Measurements from ENCODE around the gene TCF3. TPM values are rescaled to one million over a fixed set of nuclear protein-coding genes. Genes with fewer than 3 reads are reported as not detected.

Gene TCF3
- polyA plus RNA-seq, 1 donor, result 74.3 TPM

DNA sequence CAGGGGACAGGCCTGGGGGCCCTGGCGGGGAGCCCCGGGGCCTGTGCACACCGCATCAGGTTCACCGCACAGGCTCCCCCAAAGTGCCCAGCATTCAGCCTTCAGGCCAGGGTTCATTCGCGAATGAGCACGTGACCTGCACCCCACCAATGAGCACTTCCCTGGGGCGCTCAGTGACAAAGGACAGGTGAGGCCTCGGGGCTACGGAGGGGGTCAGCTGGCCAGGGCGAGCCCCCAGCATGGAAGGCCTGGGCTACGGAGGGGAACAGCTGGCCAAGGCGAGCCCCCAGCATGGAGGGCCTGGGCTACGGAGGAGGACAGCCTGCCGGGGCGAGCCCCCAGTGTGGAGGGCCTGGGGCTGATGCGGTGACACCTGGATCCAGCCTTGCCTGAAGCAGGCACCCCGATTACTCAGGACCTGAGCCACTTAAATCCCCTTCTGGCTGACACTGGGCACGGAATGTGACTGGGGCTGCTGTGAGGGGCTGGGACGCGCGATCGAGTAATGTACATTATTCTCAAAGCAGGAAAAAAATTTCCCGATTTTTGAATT is 23.1 kb downstream of the TCF3 start:
- Histone ChIP-seq H3K27ac (ENCODE audit: low read length) (no peak overlapping the region), H3K4me3 (ENCODE audit: low read length) (no peak overlapping the region), H3K4me1 (ENCODE audit: control insufficient read depth, insufficient read depth, low read length) (peaks cover 18% of the 10 kb centered on the region), H3K36me3 (ENCODE audit: control insufficient read depth, insufficient read depth, low read length) (peaks cover 51% of the 10 kb centered on the region), H3K27me3 (ENCODE audit: control insufficient read depth, insufficient read depth, low read length) (no peaks in the 10 kb centered on the region), H3K9me3 (ENCODE audit: control insufficient read depth, low read depth, low read length) (peaks cover 16% of the 10 kb centered on the region)
- no CpG with 5 or more reads among the region's 24 CpGs for WGBS (ENCODE audit: insufficient coverage, low lambda C conversion rate)
- DNase-seq, result no peak

DNA sequence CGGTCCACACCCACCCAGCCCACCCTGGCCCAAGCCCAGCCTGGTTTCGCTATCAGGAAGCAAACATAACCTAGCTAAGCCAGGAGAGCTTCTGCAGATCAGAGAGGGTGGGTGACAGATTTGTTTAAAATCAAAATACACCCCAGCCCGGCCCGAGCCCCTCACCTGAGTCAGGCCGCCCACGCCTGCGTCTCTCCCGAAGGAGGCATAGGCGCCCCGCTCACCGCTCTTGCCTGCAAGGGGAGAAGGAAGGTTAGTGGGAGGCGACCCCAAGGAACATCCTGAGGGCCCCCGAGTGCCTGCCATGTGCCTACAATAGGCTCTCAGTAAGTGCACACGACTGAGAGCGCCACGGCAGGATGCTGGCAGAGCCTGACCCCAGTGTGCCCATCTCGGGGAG is 25.2 kb downstream of the TCF3 start:
- DNase-seq, result no peak
- Histone ChIP-seq H3K36me3 (ENCODE audit: control insufficient read depth, insufficient read depth, low read length) (peaks cover 61% of the 10 kb centered on the region), H3K27me3 (ENCODE audit: control insufficient read depth, insufficient read depth, low read length) (no peaks in the 10 kb centered on the region), H3K4me3 (ENCODE audit: low read length) (no peak overlapping the region), H3K4me1 (ENCODE audit: control insufficient read depth, insufficient read depth, low read length) (peaks cover 1% of the 10 kb centered on the region), H3K9me3 (ENCODE audit: control insufficient read depth, low read depth, low read length) (peaks cover 16% of the 10 kb centered on the region), H3K27ac (ENCODE audit: low read length) (no peak overlapping the region)
- no CpG with 5 or more reads among the region's 17 CpGs for WGBS (ENCODE audit: insufficient coverage, low lambda C conversion rate)

DNA sequence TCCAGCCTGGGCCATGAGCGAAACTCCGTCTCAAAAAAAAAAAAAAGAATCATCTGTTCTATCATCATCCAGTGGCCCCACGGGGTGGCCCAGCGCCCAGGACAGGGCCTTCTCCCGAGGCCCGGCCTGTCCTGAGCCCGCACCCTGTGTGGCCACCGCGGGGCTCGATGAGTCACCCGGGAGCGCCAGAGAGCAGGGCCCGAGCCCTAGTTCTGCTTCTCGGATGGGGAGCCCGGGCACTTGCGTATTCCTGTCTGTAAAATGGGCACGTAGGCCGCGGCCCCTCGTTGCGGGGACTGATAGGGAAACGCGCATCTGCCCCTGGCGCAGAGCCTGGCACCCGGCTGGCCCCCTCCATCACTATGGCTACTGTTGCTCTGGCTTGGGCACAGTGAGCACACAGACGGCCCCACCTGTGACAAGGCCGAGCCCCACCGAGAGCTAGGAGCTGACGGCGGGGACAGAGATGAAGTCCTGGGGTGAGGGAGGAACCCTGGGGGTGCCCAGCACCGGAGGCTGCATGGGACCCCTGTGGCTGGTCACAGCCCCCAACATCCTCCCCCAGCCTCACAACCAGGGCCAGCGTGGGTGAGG is 25.9 kb downstream of the TCF3 start:
- H3K4me1 ChIP-seq (ENCODE audit: control insufficient read depth, insufficient read depth, low read length), result no peaks in the 10 kb centered on the region
- no peak overlapping the region for H3K27ac ChIP-seq (ENCODE audit: low read length)
- no CpG with 5 or more reads among the region's 32 CpGs for WGBS (ENCODE audit: insufficient coverage, low lambda C conversion rate)
- no peak overlapping the region for H3K4me3 ChIP-seq (ENCODE audit: low read length)
- H3K9me3 ChIP-seq (ENCODE audit: control insufficient read depth, low read depth, low read length), result peaks cover 16% of the 10 kb centered on the region
- no peaks in the 10 kb centered on the region for H3K27me3 ChIP-seq (ENCODE audit: control insufficient read depth, insufficient read depth, low read length)
- H3K36me3 ChIP-seq (ENCODE audit: control insufficient read depth, insufficient read depth, low read length), result peaks cover 59% of the 10 kb centered on the region
- DNase-seq, result no peak

DNA sequence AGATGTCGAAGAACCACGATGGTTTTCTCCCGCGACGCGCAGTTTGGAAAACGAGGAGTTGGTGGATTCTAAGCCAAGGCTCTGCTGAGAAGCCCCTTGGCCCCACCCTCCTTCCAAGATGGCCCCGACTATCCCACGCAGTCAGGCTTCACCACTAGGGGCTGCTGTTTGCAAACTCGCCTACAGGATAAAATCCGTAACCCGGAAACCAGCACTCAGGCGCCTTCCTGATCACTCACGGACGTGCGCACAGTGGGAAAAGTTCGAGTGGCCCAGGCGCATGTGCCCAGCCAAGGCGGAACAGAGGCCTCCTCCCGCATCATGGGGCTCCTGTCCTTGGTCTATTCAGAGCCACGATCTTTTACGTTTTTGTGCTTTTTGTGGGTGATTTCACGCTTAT is 28.0 kb downstream of the TCF3 start:
- Histone ChIP-seq H3K4me1 (ENCODE audit: control insufficient read depth, insufficient read depth, low read length) (no peaks in the 10 kb centered on the region), H3K4me3 (ENCODE audit: low read length) (no peak overlapping the region), H3K27ac (ENCODE audit: low read length) (no peak overlapping the region), H3K36me3 (ENCODE audit: control insufficient read depth, insufficient read depth, low read length) (peaks cover 57% of the 10 kb centered on the region), H3K9me3 (ENCODE audit: control insufficient read depth, low read depth, low read length) (peaks cover 12% of the 10 kb centered on the region), H3K27me3 (ENCODE audit: control insufficient read depth, insufficient read depth, low read length) (no peaks in the 10 kb centered on the region)
- DNase-seq, result peak in 1 of 2 donors; percentile 22
- no CpG with 5 or more reads among the region's 23 CpGs for WGBS (ENCODE audit: insufficient coverage, low lambda C conversion rate)

DNA sequence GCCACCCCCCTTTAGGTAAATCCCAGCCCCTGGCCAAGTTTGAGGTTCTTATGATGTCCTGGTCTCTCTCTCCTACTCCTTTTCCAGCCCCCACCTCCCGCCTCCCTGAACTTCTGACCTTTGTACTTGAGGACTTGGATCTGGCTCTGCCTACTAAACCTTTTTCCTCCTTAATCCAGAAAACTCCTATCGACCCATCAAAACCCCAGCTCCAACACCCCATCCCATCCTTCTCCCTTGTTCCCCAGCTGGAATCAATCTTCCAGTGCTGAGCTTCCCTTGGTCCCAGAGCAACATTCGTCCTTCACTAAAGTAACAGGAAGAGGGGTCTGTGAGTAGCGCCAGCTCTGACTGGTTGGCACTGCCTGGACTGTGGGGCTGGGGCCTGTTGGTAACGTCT is 29.9 kb downstream of the TCF3 start:
- no peak for DNase-seq
- Histone ChIP-seq H3K36me3 (ENCODE audit: control insufficient read depth, insufficient read depth, low read length) (peaks cover 68% of the 10 kb centered on the region), H3K27ac (ENCODE audit: low read length) (no peak overlapping the region), H3K27me3 (ENCODE audit: control insufficient read depth, insufficient read depth, low read length) (no peaks in the 10 kb centered on the region), H3K4me3 (ENCODE audit: low read length) (no peak overlapping the region), H3K4me1 (ENCODE audit: control insufficient read depth, insufficient read depth, low read length) (no peaks in the 10 kb centered on the region), H3K9me3 (ENCODE audit: control insufficient read depth, low read depth, low read length) (peaks cover 8% of the 10 kb centered on the region)
- 90% methylated on average over 2 of the region's 5 CpGs for WGBS (ENCODE audit: insufficient coverage, low lambda C conversion rate)

DNA sequence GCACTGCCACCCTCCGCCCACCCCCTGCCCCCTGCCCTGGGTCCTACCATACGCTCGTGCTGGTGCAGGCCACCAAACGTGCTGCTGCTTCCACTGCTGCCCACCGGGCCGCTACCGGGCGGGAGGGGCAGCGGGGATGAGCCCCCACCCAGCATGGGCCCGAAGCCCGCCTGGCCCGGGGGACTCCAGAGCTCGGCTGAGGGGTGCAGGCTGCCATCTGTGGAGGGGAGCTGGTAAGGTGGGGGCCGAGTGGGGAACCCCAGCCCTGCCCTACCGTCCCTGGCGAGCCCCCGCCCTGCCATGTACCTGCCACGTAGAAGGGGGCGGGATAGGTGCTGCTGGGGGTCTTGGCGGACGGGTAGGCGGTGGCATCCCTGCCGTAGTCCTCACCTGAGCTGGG is 30.4 kb downstream of the TCF3 start:
- WGBS (ENCODE audit: insufficient coverage, low lambda C conversion rate), result no CpG with 5 or more reads among the region's 23 CpGs
- Histone ChIP-seq H3K36me3 (ENCODE audit: control insufficient read depth, insufficient read depth, low read length) (peaks cover 73% of the 10 kb centered on the region), H3K9me3 (ENCODE audit: control insufficient read depth, low read depth, low read length) (peaks cover 8% of the 10 kb centered on the region), H3K4me1 (ENCODE audit: control insufficient read depth, insufficient read depth, low read length) (no peaks in the 10 kb centered on the region), H3K27ac (ENCODE audit: low read length) (no peak overlapping the region), H3K4me3 (ENCODE audit: low read length) (no peak overlapping the region), H3K27me3 (ENCODE audit: control insufficient read depth, insufficient read depth, low read length) (no peaks in the 10 kb centered on the region)
- no peak for DNase-seq

DNA sequence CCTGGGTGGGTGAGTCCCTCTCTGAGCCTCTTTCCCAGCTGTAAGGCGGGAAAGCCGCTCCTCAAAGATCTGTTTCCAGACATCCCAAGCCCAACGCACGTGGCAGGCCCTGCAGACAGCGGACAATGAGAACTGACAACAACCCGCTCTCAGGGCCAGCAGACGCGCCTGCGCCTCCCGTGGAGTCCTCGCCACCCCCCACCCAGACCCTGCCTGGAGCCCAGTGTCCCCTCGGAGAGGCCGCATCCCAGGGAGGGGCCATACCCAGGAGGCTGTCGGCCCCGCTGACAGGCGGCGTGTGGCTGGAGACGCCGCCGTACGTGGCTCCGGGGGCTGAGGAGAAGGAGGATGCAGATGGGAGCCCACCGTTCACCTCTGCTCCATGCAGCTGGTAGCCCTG is 30.8 kb downstream of the TCF3 start:
- H3K27ac ChIP-seq (ENCODE audit: low read length), result no peak overlapping the region
- no peak for DNase-seq
- no peaks in the 10 kb centered on the region for H3K4me1 ChIP-seq (ENCODE audit: control insufficient read depth, insufficient read depth, low read length)
- H3K9me3 ChIP-seq (ENCODE audit: control insufficient read depth, low read depth, low read length), result peaks cover 8% of the 10 kb centered on the region
- H3K27me3 ChIP-seq (ENCODE audit: control insufficient read depth, insufficient read depth, low read length), result no peaks in the 10 kb centered on the region
- peaks cover 74% of the 10 kb centered on the region for H3K36me3 ChIP-seq (ENCODE audit: control insufficient read depth, insufficient read depth, low read length)
- H3K4me3 ChIP-seq (ENCODE audit: low read length), result no peak overlapping the region
- WGBS (ENCODE audit: insufficient coverage, low lambda C conversion rate), result no CpG with 5 or more reads among the region's 23 CpGs

DNA sequence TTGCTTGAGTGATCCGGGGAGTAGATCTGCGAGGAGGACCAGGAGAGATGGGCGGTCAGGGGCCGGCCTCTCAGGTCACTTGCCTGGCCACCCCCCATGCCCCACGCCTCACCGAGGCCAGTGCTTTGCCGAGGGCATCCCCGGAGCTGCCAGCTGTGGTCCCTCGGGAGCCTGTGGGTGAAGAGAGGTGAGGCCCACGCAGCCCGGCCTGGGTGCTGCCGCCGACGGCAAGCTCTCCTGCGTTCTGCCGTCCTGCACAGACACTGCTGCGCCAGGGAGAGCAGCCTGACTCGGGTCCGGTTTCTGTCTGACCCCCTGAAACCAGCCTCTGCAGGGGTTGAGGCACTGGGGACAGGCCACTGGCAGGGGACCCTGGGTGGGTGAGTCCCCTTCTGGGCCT is 31.4 kb downstream of the TCF3 start:
- H3K36me3 ChIP-seq (ENCODE audit: control insufficient read depth, insufficient read depth, low read length), result peaks cover 76% of the 10 kb centered on the region
- H3K27ac ChIP-seq (ENCODE audit: low read length), result no peak overlapping the region
- no peaks in the 10 kb centered on the region for H3K4me1 ChIP-seq (ENCODE audit: control insufficient read depth, insufficient read depth, low read length)
- H3K9me3 ChIP-seq (ENCODE audit: control insufficient read depth, low read depth, low read length), result peaks cover 8% of the 10 kb centered on the region
- DNase-seq, result no peak
- no peak overlapping the region for H3K4me3 ChIP-seq (ENCODE audit: low read length)
- WGBS (ENCODE audit: insufficient coverage, low lambda C conversion rate), result no CpG with 5 or more reads among the region's 19 CpGs
- no peaks in the 10 kb centered on the region for H3K27me3 ChIP-seq (ENCODE audit: control insufficient read depth, insufficient read depth, low read length)

DNA sequence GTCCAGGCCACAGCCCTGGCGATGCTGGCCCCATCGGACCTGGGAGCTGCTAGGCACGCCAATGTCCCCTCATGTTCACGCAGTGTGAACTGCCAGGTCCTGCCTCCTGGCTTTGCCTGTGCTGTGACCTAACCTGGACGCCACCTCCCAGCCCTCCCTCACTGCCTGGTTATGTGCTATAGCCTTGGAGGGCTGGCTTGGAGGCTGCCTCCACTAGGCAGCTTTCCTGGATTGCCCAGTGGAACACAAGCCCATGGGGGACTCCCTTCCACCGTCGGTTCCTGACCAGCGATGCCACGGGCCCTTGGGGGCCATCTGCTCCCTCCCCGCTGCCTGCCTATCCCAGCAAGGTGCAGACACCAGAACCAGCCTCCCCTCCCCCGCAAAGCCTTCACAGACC is 31.9 kb downstream of the TCF3 start:
- Histone ChIP-seq H3K36me3 (ENCODE audit: control insufficient read depth, insufficient read depth, low read length) (peaks cover 76% of the 10 kb centered on the region), H3K27ac (ENCODE audit: low read length) (no peak overlapping the region), H3K27me3 (ENCODE audit: control insufficient read depth, insufficient read depth, low read length) (no peaks in the 10 kb centered on the region), H3K9me3 (ENCODE audit: control insufficient read depth, low read depth, low read length) (peaks cover 8% of the 10 kb centered on the region), H3K4me1 (ENCODE audit: control insufficient read depth, insufficient read depth, low read length) (no peaks in the 10 kb centered on the region), H3K4me3 (ENCODE audit: low read length) (no peak overlapping the region)
- WGBS (ENCODE audit: insufficient coverage, low lambda C conversion rate), result no CpG with 5 or more reads among the region's 11 CpGs
- DNase-seq, result no peak

DNA sequence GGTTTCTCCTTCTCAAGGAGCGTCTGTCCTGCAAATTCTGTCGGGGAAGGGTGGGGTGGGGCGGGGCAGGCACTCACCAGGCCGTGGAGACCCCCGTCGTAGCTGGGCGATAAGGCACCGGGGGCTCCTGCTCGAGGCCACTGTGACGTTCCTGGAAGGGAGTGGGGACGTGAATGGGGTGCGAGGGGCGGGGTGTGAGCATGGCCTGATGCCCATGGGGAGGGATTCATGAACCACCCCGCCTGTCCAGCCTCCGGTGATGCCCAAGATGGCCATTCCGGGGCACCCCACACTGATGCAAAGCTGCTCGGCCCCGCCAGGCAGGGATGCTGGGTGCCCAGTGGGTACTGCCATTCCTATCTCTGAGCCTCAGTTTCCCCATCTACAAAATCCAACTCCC is 32.7 kb downstream of the TCF3 start:
- H3K27me3 ChIP-seq (ENCODE audit: control insufficient read depth, insufficient read depth, low read length), result no peaks in the 10 kb centered on the region
- DNase-seq, result no peak
- WGBS (ENCODE audit: insufficient coverage, low lambda C conversion rate), result no CpG with 5 or more reads among the region's 18 CpGs
- H3K4me3 ChIP-seq (ENCODE audit: low read length), result no peak overlapping the region
- H3K4me1 ChIP-seq (ENCODE audit: control insufficient read depth, insufficient read depth, low read length), result no peaks in the 10 kb centered on the region
- H3K36me3 ChIP-seq (ENCODE audit: control insufficient read depth, insufficient read depth, low read length), result peaks cover 76% of the 10 kb centered on the region
- H3K27ac ChIP-seq (ENCODE audit: low read length), result no peak overlapping the region
- H3K9me3 ChIP-seq (ENCODE audit: control insufficient read depth, low read depth, low read length), result peaks cover under 1% of the 10 kb centered on the region

DNA sequence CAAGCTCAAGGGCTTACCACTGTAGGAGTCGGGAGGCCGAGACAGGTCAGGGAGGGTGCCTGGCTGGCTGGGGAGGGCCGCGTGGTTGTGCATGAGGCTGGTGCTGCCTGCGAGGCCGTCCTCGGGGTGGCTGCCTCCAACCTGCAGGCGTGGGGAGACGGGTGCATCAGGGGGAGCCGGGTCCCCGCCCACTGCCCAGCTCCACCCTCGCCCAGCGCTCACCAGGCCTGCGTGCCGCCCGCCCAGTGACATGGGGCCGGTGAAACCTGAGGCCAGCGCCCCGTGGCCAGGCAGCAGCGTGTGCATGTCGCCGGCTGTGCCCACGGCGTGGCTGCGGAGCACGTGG is 33.3 kb downstream of the TCF3 start:
- H3K4me1 ChIP-seq (ENCODE audit: control insufficient read depth, insufficient read depth, low read length), result no peaks in the 10 kb centered on the region
- H3K4me3 ChIP-seq (ENCODE audit: low read length), result no peak overlapping the region
- DNase-seq, result no peak
- no peaks in the 10 kb centered on the region for H3K9me3 ChIP-seq (ENCODE audit: control insufficient read depth, low read depth, low read length)
- H3K27ac ChIP-seq (ENCODE audit: low read length), result no peak overlapping the region
- WGBS (ENCODE audit: insufficient coverage, low lambda C conversion rate), result no CpG with 5 or more reads among the region's 26 CpGs
- H3K27me3 ChIP-seq (ENCODE audit: control insufficient read depth, insufficient read depth, low read length), result no peaks in the 10 kb centered on the region
- H3K36me3 ChIP-seq (ENCODE audit: control insufficient read depth, insufficient read depth, low read length), result peaks cover 80% of the 10 kb centered on the region

All from large intestine (tissue), 3 donors.